Activated CD8-positive, alpha-beta memory T cell treated with anti-CD3 and anti-CD28 coated beads, Interleukin-2, amount 10 ng/mL, durations not matched to agents 7 days and 5 days (primary cell): ENCODE data around the gene ZPR1. TPM values are rescaled to one million over a fixed set of nuclear protein-coding genes. Genes with fewer than 3 reads are reported as not detected.

Experiments used
- ATAC-seq: fragments of 150-1000 bp; cut with Tn5 transposase; one replicate; pipeline ENCODE4 v1.10.0; 2021; ENCODE audit warnings: moderate library complexity
- CTCF ChIA-PET: fragments of 350-600 bp; sonication (Branson Sonifier 250); formaldehyde crosslinking; loops from one replicate; lab custom pipeline; 2021; ENCODE audit warnings: antibody characterized with exemption; lab: Charles Lee
- DNase-seq: peaks from one replicate; pipeline ENCODE4 v3.0.0-alpha.2; 2020
- H3K27ac Mint-ChIP-seq: one replicate; pipeline ENCODE4 v1.8.0; 2021; ENCODE audit warnings: mild to moderate bottlenecking, mixed read lengths
- H3K27me3 Mint-ChIP-seq: one replicate; pipeline ENCODE4 v1.8.0; 2021; ENCODE audit warnings: mixed read lengths
- H3K36me3 Mint-ChIP-seq: one replicate; pipeline ENCODE4 v1.8.0; 2021; ENCODE audit warnings: mild to moderate bottlenecking, mixed read lengths
- H3K4me1 Mint-ChIP-seq: one replicate; pipeline ENCODE4 v1.8.0; 2021; ENCODE audit warnings: mixed read lengths
- H3K4me3 Mint-ChIP-seq: one replicate; pipeline ENCODE4 v1.8.0; 2021; ENCODE audit warnings: mild to moderate bottlenecking, moderate library complexity, mixed read lengths
- H3K9me3 Mint-ChIP-seq: one replicate; pipeline ENCODE4 v1.8.0; 2022; ENCODE audit warnings: low read depth, mixed read lengths
- total RNA-seq, 2 experiments: library from RNA; stranded (reverse); gene quantifications; one replicate each; pipeline ENCODE4 v1.2.3, GENCODE V29; 2021

The ZPR1 gene
- total RNA-seq, 2 experiments from 2014 or later = 66.6 to 72.1 TPM

DNA sequence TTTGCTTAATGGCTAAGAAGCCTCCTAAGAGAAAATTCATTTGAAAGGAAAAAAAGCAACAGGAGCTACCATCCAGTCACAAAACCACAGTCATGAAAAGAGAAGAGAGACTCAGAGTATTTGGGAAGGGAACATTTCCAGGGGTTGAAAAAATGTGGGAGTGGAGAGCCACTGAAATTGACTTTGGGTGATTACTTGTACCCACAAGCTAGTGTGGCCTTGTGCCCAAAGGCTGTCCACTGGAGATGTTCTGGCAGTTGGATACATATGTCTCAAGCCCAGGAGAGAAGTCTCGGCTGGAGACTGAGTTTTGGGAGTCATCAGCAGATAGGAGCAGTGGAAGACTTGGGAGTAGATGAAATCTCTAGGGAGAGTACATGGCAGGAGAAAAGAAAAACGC lies 7.0 kb upstream of the ZPR1 start:
- DNase-seq (no peak), ATAC-seq (no peak)
- Mint-ChIP-seq H3K36me3 (no peaks in the 10 kb centered on the region), H3K27ac (no peak overlapping the region), H3K4me3 (no peak overlapping the region), H3K9me3 (no peaks in the 10 kb centered on the region), H3K4me1 (peaks cover 10% of the 10 kb centered on the region), H3K27me3 (peaks cover 9% of the 10 kb centered on the region)
- CTCF ChIA-PET = interaction anchor here (0.9 to 1.1 kb wide), 2 partner anchors 18 to 41 kb away, joined by 3 to 5 read pairs; no protein-coding TSS in a partner anchor

DNA sequence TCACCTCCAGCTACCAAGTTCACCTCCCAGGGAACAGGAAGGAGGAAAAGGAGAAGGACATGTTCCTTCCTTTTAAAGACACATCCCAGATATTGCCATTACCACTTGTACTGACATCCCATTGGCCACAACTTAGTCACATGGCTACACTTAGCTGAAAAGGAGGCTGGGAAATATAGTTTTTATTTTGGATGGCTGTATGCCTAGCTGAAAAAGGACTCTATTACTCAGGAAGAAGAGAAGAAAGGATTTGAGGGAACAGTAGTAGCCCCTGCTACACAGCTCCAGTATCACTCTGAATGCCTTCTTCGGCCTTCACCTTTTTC lies 5.9 kb upstream of the ZPR1 start:
- ATAC-seq = no peak
- peaks cover 3% of the 10 kb centered on the region for H3K27me3 Mint-ChIP-seq
- CTCF ChIA-PET = interaction anchor here (4.6 to 9.1 kb wide), 3 partner anchors 41 to 312 kb away, joined by 24 to 187 read pairs (median 99); partner anchors contain the start of genes APOA1 and SIK3

DNA sequence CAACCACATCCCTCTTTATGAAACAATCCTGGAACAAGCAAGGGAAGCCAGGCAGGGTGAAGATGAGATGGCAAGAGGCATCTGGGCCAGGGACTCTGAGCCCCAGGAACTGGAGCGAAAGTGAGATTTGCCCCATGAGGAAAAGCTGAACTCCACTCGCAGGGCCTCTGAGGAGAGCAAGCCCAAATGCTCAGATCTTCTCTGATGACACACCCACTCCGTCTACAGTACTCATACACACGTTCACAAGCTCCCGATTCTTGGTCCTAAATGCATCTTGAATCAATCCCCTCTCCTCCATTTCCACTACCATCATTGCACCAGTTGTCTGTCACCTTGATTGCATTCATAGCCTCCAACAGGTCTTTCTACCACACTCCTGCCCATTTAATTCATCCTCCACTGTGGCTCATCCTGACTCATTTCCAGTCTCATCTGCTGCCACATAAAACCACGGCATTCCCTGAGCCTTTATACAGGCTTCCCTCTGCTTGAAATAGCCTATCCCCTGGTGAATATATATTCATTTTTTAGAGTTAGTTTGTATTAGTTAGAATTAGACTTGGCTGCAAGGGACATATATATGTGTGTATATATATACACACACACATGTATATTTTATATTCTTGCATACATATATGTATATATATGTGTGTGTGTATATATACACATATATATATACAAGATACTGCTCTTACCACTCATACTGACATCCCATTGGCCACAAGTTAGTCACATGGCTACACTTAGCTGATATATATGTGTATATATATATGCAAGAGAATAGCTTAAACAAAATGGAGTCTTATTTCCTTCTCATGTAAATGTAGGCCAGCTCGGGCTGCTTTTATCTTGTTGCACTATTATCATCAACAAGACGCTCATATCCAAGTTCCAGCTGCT lies 5.3 kb upstream of the ZPR1 start:
- Mint-ChIP-seq H3K4me1 (peaks cover 13% of the 10 kb centered on the region), H3K27ac (no peak overlapping the region), H3K9me3 (no peaks in the 10 kb centered on the region), H3K27me3 (peaks cover 2% of the 10 kb centered on the region), H3K4me3 (no peak overlapping the region), H3K36me3 (no peaks in the 10 kb centered on the region)
- no peak for DNase-seq
- CTCF ChIA-PET = interaction anchor here (1.8 to 9.1 kb wide), 7 partner anchors 8 to 385 kb away, joined by 4 to 187 read pairs (median 23); partner anchors contain the start of genes APOA1, SIDT2 and SIK3
- ATAC-seq = no peak

More for the DNA sequence above, 5.9 kb upstream of the ZPR1 start:
- Mint-ChIP-seq H3K4me3 (no peak overlapping the region), H3K9me3 (no peaks in the 10 kb centered on the region), H3K27ac (no peak overlapping the region), H3K4me1 (peaks cover 10% of the 10 kb centered on the region), H3K36me3 (no peaks in the 10 kb centered on the region)
- no peak for DNase-seq

DNA sequence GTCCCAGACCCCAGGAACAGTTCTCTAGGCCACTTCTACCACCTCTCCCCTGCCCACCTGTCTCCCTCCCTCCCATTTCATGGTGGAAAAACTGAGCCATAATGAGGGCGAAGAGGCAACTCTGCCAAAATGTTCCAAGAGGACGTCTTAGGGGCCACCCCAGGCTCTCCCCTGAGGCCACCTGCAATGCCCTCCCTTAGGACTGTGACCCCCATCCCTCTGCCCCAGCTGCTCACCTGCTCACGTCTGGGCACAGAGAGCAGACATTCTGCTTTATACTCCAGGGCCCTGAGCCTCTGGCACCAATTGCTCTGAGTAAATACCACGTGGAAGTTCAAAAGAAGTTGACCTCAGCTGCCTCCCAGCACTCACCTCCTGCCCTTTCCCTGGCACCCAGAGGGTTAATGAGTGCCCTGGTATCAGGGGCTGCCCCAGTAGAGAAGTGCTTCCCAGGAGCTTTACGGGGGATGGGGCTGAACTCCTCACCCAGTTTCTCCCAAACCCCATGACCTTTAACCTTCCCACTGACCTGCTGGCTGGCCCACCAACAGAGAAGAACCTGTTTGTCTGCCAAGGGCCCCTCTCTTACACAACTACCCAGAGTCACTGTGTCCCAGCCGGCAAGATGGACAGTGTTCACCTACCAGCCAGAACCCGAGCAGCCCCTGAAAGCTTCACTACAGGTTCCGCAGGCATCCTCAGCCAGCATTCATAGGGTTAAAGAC lies 4.5 kb upstream of the ZPR1 start:
- no peak for ATAC-seq
- CTCF ChIA-PET = interaction anchor here (1.3 to 9.1 kb wide), 11 partner anchors 9 to 386 kb away, joined by 3 to 187 read pairs (median 18); partner anchors contain the start of genes APOA1, PAFAH1B2, SIDT2 and SIK3

DNA sequence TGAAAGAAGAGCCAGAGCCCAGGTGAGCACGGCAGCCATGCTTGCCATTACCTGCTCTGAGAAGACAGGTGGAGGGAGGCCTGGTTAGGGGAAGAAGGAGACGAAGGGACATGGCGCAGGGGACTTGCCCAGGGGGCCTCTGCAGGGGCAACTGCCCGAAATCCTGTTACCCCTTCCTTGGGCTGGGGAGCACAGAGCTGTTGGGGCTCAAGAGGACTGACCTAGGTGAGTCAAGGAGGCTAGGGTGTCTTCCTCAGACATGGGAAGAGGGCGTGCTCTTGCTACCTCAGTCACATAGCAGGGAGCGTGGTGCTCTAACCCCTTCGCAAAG lies 4.0 kb upstream of the ZPR1 start, which contains the start of gene APOA5:
TSS of gene APOA5 (minus strand) at position 67 of the 331 bp plus-strand sequence. CDS start at position 48, 19 bp downstream.
- Mint-ChIP-seq H3K27ac (no peak within 1 kb of the TSS), H3K4me3 (no peak within 1 kb of the TSS), H3K27me3 (peaks cover 2% of the 10 kb centered on the region), H3K4me1 (peaks cover 18% of the 10 kb centered on the region), H3K36me3 (peaks cover 4% of the 10 kb centered on the region), H3K9me3 (no peaks in the 10 kb centered on the region)
- DNase-seq = no peak
- CTCF ChIA-PET = interaction anchor here (0.7 to 9.1 kb wide), 33 partner anchors 9 to 578 kb away, joined by 3 to 187 read pairs (median 5); partner anchors contain the start of genes APOA1, APOA4, APOC3 and BUD13
- no peak for ATAC-seq

More for the DNA sequence above, 4.5 kb upstream of the ZPR1 start:
- H3K9me3 Mint-ChIP-seq = no peaks in the 10 kb centered on the region
- no peak overlapping the region for H3K27ac Mint-ChIP-seq
- H3K27me3 Mint-ChIP-seq = peaks cover 2% of the 10 kb centered on the region
- peaks cover 13% of the 10 kb centered on the region for H3K4me1 Mint-ChIP-seq
- H3K36me3 Mint-ChIP-seq = no peaks in the 10 kb centered on the region
- H3K4me3 Mint-ChIP-seq = no peak overlapping the region
- no peak for DNase-seq

DNA sequence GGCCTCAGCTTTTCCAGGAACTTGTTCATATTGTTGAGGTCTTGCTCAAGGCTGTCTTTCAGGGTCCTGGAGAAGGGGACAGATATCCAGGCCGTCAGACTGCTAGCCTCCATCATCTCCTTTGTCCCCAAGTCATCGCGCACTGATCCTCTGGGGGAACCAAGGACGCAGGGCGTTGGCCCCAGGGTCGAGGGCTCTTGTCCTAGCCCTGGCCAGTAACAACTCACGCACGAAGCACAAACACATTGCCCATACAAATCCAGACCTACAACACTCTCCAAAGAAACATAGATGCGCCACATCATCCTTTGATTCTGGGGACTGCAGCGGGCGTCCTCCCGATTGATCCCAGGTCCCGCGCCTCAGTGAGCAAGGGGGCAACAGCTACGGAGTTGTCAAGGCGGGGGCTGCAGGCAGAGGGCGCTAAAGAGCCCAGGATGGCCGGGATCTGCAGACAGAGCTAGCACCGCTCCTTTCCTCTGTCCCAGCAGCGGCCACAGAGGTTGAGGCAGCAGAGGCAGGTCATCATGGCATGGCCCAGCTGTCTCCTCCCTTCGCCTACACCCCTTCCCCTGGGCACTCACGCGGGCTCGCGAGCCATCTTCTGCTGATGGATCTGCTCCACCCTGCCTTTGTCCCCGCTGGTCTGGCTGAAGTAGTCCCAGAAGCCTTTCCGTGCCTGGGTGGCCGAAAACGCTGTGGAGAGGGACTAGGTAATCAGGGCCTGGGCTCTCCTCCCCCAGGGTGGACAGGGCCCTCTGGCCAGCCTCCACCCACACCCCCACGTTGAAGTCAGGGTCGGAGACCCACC lies 3.4 kb upstream of the ZPR1 start:
- DNase-seq (peak; percentile 83), ATAC-seq (peak; percentile 62)
- H3K4me1 Mint-ChIP-seq = peaks cover 23% of the 10 kb centered on the region
- peaks cover 9% of the 10 kb centered on the region for H3K36me3 Mint-ChIP-seq
- CTCF ChIA-PET = interaction anchor here (0.6 to 9.1 kb wide), 38 partner anchors 8 to 577 kb away, joined by 3 to 187 read pairs (median 5); partner anchors contain the start of genes APOA1, APOA4, APOC3 and BUD13
- H3K4me3 Mint-ChIP-seq = no peak overlapping the region
- H3K9me3 Mint-ChIP-seq = no peaks in the 10 kb centered on the region
- H3K27ac Mint-ChIP-seq = no peak overlapping the region
- H3K27me3 Mint-ChIP-seq = peaks cover 2% of the 10 kb centered on the region

DNA sequence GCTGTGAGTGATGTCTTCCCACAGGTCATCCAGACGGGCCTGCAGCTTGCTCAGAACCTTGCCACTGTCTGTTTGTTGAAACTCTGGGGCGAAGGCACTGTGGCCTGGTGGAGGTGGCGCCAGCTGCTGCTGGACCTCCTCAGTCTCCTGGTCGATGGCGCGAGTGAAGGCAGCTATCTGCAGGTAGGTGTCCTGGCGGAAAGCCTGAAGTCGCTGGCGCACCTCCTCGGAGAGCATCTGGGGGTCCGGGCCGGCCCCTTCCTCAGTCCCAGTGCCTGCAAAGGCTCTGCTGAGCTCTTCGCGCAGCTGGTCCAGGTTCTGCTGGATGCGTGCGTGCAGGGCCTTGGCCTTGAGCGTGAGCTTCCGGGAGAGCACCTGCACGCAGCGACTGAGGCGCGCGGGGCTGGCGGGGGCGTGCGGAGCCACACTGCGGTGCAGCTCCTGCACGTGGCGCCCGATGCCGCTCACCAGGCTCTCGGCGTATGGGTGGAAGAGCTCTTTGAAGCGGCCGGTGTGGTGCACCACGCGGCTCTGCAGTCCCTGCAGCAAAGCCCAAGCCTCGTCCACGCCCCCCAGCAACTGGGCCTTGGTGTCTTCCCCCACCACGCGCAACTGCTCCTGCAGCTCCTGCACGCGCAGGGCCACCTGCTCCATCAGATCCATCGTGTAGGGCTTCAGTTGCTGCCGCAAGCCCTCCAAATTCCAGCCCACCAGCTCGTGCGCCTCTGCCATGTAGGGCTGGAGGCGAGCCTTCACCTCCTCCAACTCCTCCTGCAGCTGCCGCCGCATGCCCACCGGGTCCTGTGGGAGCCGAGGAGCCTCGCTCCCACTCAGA lies 2.6 kb upstream of the ZPR1 start:
- no peak overlapping the region for H3K4me3 Mint-ChIP-seq
- peaks cover 16% of the 10 kb centered on the region for H3K36me3 Mint-ChIP-seq
- ATAC-seq (no peak), DNase-seq (no peak)
- no peaks in the 10 kb centered on the region for H3K9me3 Mint-ChIP-seq
- H3K4me1 Mint-ChIP-seq = peaks cover 32% of the 10 kb centered on the region
- CTCF ChIA-PET = interaction anchor here (0.6 to 9.1 kb wide), 33 partner anchors 8 to 436 kb away, joined by 3 to 187 read pairs (median 5); partner anchors contain the start of genes APOA1, APOA4, APOC3 and BUD13
- no peak overlapping the region for H3K27ac Mint-ChIP-seq
- H3K27me3 Mint-ChIP-seq = peaks cover 2% of the 10 kb centered on the region

DNA sequence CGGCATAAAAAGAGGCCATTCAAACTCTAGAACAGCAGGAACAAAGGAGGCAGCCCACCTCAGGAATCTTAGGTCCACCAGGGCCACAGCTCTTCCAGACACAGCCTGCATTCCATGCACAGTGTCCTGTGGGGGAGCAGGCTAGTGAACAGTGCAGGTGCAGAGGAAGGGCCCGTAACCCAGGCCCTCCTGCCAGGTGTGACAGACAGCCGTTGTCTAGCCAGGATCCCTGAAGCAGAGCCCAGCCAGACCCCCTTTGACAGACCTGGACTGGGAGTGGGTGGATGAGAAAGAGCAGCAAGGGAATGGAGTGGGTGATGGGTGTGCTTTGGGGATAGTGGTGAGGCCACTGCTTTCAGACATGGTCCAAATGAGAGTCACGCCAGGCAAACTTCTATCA lies 1.2 kb upstream of the ZPR1 start:
- H3K4me3 Mint-ChIP-seq = no peak overlapping the region
- peaks cover 2% of the 10 kb centered on the region for H3K27me3 Mint-ChIP-seq
- no peaks in the 10 kb centered on the region for H3K9me3 Mint-ChIP-seq
- H3K4me1 Mint-ChIP-seq = peaks cover 46% of the 10 kb centered on the region
- CTCF ChIA-PET = interaction anchor here (1.1 to 9.1 kb wide), 7 partner anchors 12 to 316 kb away, joined by 4 to 187 read pairs (median 38); partner anchors contain the start of genes APOA1, BUD13 and SIK3
- DNase-seq (no peak), ATAC-seq (no peak)
- H3K36me3 Mint-ChIP-seq = peaks cover 30% of the 10 kb centered on the region
- no peak overlapping the region for H3K27ac Mint-ChIP-seq

DNA sequence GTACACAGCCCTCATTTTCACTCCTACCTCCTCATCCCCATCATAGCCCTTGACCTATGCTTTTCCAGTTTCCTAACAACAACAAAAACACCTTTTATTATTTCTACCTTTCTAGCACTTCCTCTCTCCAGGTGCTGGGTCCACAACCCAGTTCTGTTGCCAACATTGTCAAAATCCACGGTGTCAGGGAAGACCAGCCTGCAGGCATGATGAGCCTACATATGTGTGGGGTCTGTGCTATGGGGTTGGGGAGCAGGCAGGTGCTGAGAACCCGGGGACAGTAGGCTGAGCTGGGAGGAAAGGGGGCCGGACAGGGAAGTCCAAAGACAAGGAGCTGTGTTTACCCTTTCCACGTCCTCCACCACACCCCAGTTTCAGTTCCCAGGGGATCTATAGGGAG lies 711 bp upstream of the ZPR1 start:
- H3K36me3 Mint-ChIP-seq = peaks cover 32% of the 10 kb centered on the region
- H3K4me3 Mint-ChIP-seq = peak overlapping the region; percentile 82
- no peaks in the 10 kb centered on the region for H3K9me3 Mint-ChIP-seq
- peaks cover 2% of the 10 kb centered on the region for H3K27me3 Mint-ChIP-seq
- CTCF ChIA-PET = interaction anchor here (1.1 to 9.1 kb wide), 10 partner anchors 10 to 317 kb away, joined by 3 to 187 read pairs (median 4); partner anchors contain the start of genes APOA1, BUD13 and SIK3
- peak overlapping the region; percentile 88 for H3K27ac Mint-ChIP-seq
- peaks cover 48% of the 10 kb centered on the region for H3K4me1 Mint-ChIP-seq
- ATAC-seq (no peak), DNase-seq (no peak)

DNA sequence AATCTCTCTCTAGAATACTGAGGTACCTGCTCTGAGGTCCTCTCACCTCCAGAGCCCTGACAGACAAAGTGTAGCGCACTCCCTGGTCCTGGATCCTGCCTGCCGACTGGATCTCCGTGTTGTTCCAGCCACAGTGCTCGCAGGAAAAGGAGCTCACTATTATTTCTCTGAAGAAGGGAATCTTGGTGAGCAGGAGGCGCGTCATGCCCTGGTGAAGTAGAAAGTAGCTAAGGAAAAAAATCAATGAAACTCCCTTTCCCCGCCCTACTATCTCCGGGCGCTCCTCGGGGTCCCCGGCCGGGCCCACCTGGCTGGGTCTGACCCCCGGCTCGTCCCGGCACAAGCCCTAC lies 412 bp downstream of the ZPR1 start:
- ATAC-seq (peak; percentile 2), DNase-seq (no peak)
- CTCF ChIA-PET = interaction anchor here (0.6 to 9.1 kb wide), 13 partner anchors 9 to 443 kb away, joined by 3 to 187 read pairs (median 5); partner anchors contain the start of genes APOA1, BUD13 and SIK3
- no peaks in the 10 kb centered on the region for H3K9me3 Mint-ChIP-seq
- H3K27ac Mint-ChIP-seq = peak overlapping the region; percentile 71
- peaks cover 59% of the 10 kb centered on the region for H3K4me1 Mint-ChIP-seq
- peaks cover 2% of the 10 kb centered on the region for H3K27me3 Mint-ChIP-seq
- peak overlapping the region; percentile 82 for H3K4me3 Mint-ChIP-seq
- H3K36me3 Mint-ChIP-seq = peaks cover 42% of the 10 kb centered on the region

DNA sequence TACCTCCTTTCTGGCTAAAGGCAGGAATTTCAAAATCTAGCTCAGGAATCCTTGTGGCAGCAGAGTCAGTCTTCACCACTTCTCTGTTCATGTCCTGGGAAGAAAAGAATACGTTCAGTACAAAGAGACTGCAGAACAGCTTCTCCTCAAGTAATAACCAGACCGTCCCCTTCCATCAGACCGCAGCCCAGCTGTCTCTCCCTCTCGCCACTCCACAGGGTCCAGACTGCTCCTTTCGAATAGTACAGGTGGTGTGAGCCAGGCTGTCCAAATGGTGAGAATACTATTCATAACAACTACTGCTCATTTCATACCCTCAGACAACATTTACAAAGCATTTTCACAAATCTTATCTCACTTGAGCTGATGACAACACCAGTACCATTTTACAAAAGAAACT lies 857 bp downstream of the ZPR1 start:
- CTCF ChIA-PET = interaction anchor here (0.6 to 9.1 kb wide), 13 partner anchors 8 to 444 kb away, joined by 3 to 187 read pairs (median 5); partner anchors contain the start of genes APOA1, BUD13 and SIK3
- peaks cover 64% of the 10 kb centered on the region for H3K4me1 Mint-ChIP-seq

More for the DNA sequence above, 857 bp downstream of the ZPR1 start:
- Mint-ChIP-seq H3K36me3 (peaks cover 47% of the 10 kb centered on the region), H3K4me3 (peak overlapping the region; percentile 82), H3K27ac (peak overlapping the region; percentile 71), H3K9me3 (no peaks in the 10 kb centered on the region), H3K27me3 (peaks cover 2% of the 10 kb centered on the region)
- ATAC-seq = no peak
- no peak for DNase-seq
